HG03060 (cell line): ENCODE results near the gene PCBP3.
"Not testable (repeated sequence)": the region's sequence is repeated elsewhere in the genome, so short reads cannot be mapped to it uniquely, and the experiment has no call there.

Source experiments
- ATAC-seq: cut with Tn5 transposase; IDR thresholded peaks from one replicate; pipeline ENCODE4 v1.9.1; 2021; ENCODE audit warnings: low read depth, moderate number of reproducible peaks; ENCODE audit not compliant: unreplicated experiment

The PCBP3 gene

DNA sequence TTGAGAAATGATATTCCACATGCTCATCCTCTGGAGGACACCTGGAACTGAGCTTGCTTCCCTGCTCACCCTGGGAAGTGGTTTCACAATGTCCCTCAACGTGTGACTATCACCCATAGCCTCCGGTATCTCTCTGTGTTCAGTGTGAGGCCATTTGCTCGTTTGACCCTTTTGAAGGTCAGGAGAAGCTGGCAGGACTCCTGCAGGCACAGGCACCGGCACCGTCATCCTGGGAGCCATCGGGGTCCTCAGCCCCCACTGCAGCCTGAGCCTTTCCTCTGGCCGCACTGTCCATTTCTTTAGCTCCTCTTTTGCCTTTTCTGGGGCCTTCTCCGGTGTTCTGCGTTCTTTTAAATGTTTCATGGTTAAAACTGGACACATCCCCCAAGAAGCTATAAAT lies 178.5 kb downstream of the PCBP3 start:
- no peak for ATAC-seq

DNA sequence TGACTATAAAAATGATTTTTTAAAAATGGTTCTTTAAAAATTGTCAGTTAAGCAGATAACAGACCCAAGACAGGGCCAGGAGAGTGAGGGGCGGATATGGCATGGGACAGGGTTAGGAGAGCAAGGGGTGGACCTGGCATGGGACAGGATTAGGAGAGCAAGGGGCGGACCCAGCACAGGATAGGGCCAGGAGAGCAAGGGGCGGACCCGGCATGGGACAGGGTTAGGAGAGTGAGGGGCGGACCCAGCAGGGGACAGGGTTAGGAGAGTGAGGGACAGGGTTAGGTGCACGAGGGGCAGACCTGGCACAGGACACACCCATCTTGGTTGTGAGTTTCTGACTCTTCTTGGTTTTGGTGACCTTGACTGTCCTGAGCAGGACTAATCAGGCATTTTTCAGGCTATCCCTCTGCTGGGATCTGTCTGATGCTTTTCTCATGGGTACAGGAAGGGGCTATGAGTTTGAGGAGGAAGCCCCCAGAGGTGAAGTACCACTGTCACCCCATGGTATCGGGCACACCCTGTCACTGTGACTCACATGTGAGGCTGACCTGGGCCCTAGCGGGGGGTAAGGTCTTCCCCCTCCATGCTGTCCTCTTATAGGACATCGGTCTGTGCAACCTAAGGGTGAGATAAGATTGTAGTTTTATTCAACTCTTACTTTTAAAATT lies 179.0 kb downstream of the PCBP3 start:
- no peak for ATAC-seq

DNA sequence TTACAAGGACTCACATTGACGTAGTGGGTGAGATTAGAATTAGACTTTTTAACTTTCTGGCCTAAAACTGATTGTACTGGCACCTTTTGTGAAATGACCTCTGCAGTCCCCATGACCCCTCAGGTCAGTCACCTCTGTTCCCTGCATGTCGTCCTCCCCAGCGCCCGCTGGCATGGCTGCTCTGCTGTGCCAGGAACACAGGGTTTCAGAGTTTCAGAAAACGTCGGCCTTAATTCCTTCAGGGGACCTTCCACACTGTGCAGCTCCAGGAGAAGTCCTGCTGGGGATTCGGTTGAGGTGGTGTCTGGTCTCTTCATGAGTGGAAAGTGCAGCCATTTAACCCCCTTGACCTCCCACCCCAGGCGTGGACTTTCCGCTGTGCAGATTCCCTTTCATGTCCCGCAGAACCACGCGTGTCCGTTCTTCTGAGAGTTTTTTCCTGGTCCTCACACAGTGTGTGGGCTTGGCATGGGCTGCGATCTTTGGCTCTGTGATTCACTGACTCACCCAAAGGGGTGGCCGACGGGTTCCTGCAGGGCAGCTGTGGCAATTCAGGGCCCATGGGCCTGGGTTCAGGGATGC lies 179.7 kb downstream of the PCBP3 start:
- no peak for ATAC-seq

DNA sequence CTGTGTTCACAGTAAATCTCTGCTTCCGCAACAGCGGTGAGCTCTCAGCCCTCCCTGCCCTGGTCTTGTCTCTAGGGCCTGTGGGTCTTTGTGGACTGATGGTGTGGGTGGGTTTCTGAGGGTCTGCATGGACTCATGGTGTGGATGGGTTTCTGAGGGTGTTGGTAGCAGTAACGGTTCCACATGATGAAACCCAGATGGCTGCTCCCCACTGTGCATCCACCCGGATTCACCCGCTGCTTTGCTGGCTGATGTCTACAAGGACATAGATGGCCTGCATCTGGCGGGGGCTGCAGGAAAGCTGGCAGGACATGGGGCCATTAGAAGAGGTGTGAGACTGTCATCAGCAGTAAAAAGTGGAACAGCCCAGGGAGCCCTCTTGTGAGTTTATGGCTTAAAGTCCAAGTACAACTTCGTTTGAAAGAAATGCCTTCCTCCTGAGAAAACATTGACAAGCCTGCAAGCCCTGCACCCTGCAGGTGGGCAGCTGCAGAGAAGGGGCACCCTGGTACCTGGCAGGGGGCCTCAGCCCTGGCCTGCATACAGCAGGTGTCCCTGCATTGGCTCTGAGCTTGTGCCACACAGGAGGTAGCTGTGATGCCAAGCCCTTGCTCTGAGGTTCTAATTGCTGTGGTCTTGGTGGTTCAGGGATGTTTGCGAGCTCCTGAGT lies 181.2 kb downstream of the PCBP3 start:
- no peak for ATAC-seq

GRCh38 chr21:45825219-45825618 lies 181.7 kb downstream of the PCBP3 start:
- no peak for ATAC-seq

- no peak for ATAC-seq
Observed at GRCh38 chr21:45826676-45827301, 183.3 kb downstream of the PCBP3 start.

DNA sequence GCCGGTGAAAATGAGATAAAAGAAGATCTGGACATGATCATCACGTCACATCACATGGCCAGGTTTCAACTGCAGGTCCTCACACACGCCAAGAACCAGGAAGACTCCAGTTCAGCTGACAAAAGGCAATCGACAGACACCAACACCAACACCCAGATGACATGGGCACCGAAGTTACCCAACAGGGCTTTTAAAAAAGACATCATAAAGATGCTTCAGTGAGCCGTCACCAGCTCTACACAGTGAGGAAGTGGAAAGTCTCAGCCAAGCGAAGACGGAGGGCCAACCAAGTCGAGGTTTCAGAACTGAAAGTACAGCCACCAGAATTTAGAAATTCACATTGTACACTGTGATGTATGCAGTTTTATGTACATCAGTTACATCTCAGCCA lies 183.8 kb downstream of the PCBP3 start:
- ATAC-seq, result no peak

DNA sequence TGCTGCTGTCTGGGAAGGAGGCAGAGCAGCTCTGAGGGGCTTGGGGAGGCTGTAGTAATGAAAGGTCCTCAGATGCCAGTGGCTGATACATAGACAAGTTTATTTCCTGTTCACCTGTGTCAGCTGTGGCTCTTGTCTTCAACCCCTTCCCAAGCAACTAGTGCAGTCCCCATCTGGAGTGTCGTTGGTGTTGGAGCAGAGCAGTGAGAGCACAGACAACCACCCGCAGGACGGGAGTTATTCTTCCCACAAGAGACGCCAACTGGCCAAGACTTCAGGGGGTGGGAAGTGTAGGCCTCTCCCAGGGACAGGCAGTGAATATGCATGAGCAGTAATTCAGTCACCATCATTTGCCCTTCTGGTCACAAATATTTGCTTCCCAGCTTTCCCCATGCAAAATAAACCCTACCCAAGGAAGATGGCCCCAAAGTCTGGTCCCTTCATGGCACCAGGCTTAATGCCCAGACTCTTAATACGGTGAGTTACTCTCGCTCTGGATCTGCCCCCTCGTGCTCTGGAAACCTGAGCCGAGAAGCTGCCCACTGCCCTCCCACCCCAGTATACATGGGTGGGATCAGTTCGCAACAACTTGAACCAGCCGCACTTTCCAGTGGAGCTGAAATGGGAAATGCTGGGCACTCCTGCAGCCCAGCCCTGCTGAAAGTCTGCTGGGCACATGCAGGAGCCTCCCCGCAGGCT lies 184.5 kb downstream of the PCBP3 start:
- no peak for ATAC-seq

GRCh38 chr21:45828580-45829570 lies 185.3 kb downstream of the PCBP3 start:
- ATAC-seq, result no peak

DNA sequence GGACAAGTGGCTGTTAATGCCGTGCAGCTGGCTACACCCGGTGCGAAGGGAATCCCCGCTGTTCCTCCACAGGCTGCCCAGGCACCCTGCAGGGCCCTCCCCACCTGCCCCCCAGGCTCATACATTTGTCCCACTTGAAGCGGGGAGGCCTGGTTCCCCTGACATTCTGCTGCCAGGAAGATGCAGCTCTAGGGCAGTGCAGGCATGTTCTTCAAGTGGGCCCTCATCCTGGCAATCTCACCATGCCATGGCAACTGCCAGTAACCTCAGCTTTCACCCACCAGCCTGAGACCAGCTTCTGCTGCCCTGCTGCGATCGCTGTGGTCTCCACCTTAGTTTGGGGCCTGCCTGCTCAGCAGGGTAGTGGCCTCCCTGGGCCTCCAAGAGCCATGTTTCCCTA lies 186.1 kb downstream of the PCBP3 start:
- no peak for ATAC-seq

DNA sequence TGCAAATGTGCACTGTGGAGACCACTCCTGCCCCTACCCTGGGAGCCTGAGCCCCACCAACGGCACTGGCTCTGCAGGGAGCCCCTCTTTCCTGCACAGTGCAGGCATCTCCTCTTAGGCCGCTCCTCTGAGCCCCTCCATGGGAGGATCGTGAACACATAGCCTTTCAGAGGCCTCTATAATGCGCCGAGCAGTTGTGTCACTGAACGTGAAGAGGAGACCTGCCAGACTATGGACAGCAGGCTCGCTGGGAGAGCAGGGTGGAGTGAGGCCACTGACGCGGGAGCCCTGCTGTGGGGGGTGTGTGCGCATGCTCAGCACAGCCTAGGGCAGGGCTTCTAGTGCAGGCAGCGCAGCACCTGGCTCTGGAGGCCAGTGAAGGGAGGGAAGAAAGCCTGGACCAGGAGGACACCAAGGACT lies 186.7 kb downstream of the PCBP3 start:
- ATAC-seq, result no peak

GRCh38 chr21:45830720-45831366 lies 187.3 kb downstream of the PCBP3 start:
- ATAC-seq, result no peak

DNA sequence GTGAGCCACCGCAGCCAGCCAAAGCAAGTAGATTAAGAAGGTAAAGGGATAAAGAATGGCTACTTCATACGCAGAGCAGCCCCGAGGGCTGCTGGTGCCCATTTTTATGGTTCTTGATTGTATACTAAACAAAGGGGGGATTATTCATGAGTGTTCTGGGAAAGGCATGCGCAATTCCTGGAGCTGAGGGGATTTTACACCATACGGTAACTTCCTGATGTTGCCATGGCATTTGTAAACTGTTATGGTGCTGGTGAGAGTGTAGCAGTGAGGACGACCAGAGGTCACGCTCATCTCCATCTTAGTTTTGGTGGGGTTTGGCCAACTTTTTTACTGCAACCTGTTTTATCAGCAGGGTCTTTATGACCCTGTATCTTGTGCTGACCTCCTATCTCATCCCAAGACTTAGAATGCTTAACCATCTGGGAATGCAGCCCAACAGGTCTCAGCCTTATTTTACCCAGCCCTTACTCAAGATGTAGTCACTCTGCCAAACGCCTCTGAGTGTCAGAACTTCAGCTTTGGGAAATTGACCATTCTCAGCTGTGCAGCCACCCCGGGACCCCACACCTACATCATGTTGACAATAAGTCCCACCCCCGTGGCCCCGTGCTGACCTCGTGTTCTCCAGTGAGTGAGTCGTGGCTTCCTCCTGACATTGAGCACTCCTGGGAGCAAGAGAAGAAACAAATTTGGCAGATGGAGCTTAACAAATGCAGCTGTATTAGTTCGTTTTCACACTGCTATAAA lies 188.6 kb downstream of the PCBP3 start:
- no peak for ATAC-seq

DNA sequence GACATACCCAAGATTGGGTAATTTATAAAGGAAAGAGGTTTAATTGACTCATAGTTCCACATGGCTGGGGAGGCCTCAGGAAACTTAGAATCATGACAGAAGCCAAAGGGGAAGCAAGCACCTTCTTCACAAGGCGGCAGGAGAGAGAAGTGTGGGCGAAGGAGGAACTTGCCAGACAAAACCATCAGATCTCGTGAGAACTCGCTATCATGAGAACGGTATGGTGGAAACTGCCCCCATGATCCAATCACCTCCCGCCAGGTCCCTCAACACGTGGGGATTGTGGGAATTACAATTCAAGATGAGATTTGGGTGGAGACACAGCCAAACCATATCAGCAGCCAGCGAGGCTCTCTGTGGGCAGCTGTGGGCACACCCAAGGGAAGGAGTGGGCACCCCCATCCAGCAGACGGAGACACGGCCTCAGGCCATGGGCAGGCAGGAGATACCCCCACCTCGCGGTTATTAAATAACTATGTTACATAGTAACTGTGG lies 189.3 kb downstream of the PCBP3 start:
- not testable (repeated sequence) for ATAC-seq

DNA sequence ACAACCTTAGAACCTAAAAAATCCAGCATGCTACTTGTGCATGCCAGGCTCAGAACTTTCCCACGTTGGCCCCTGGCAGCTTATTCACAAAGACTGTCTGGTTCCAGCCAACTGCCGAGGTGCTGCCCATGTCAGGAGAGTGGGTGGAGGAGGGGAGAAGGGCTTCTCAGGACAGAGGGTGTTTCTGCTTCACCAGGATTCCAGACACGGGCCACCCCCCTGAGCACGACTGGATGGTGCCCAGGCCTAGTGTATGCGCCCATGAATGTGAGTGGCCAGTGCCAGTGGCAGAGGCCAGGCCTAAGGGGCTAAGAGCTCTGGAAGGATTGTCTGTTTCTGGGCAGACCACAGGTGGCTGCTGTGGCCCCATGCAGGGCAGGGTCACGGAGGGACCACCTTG lies 189.9 kb downstream of the PCBP3 start:
- no peak for ATAC-seq

- ATAC-seq, result no peak
Observed at GRCh38 chr21:45834026-45834715, 190.6 kb downstream of the PCBP3 start.

GRCh38 chr21:45834821-45835293 lies 191.3 kb downstream of the PCBP3 start:
- no peak for ATAC-seq
